ENCODE data around the gene TMEM14B. TPM values are rescaled to one million over a fixed set of nuclear protein-coding genes. Genes with fewer than 3 reads are reported as not detected.

Gene TMEM14B
- total RNA-seq, 4 donors from 2014 or later, result 35.4 to 77.2 (median 66.2) TPM

DNA sequence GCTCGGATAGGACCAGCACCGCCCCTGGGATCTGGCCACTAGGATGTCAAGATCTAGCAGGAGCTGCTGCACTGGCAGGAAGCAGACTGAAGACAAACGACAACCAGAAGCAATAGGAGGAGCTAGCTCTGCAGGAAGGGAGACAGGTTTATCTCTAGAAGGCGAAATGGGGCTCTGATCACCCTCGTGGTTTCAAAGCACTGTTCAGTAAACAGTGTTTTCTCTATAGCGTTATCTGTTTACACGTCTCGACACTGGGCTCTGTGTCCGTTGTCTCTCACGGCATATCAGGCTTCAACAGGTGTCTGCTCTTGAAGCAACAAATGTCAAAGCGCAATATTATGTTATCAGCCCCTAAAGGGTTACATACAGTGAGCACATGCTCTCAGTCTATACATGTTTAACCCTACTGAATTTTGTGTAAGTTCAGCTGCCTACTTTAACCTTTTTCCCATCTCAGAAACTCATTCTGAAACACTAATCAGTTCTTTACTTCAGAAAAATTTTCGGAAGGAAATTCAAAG lies 23.8 kb downstream of the TMEM14B start:
- no peak for DNase-seq (ENCODE audit: extremely low spot score)
- peaks cover 0 to 67% (median 38%) of the 10 kb centered on the region in 4 donors for H3K36me3 ChIP-seq
- WGBS, result 69% methylated on average over 12 of the region's 12 CpGs

DNA sequence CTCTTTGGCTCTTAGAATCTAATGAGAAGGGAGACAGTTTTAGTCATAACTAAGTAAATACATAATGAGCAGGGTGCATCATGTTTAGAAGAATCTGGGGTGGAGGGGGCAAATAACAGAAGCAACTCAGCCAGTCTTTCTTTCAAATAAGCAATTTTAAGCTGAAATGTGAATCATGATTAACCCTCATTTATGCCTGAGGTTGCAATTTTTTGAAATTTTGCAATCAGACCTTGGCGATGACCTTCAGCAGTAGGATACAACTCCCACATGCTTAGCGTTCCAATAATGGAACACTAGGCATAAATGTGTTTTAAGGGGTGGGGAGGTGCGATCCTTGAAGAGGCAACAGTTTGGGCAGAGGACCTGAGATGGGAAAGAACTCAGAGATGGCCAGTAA lies 30.6 kb downstream of the TMEM14B start:
- no peak overlapping the region for H3K4me3 ChIP-seq
- TF ChIP-seq POLR2A (IDR thresholded peaks at IDR 0.05; ENCODE audit: low read depth) (no peak), EP300 (IDR thresholded peaks at IDR 0.05) (no peak), POLR2AphosphoS5 (IDR thresholded peaks at IDR 0.05) (no peak)
- TF ChIP-seq, protein P1, sequence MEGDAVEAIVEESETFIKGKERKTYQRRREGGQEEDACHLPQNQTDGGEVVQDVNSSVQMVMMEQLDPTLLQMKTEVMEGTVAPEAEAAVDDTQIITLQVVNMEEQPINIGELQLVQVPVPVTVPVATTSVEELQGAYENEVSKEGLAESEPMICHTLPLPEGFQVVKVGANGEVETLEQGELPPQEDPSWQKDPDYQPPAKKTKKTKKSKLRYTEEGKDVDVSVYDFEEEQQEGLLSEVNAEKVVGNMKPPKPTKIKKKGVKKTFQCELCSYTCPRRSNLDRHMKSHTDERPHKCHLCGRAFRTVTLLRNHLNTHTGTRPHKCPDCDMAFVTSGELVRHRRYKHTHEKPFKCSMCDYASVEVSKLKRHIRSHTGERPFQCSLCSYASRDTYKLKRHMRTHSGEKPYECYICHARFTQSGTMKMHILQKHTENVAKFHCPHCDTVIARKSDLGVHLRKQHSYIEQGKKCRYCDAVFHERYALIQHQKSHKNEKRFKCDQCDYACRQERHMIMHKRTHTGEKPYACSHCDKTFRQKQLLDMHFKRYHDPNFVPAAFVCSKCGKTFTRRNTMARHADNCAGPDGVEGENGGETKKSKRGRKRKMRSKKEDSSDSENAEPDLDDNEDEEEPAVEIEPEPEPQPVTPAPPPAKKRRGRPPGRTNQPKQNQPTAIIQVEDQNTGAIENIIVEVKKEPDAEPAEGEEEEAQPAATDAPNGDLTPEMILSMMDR (IDR thresholded peaks at IDR 0.05), result no peak
- no peaks in the 10 kb centered on the region for H3K27me3 ChIP-seq
- H3K9me3 ChIP-seq, result no peaks in the 10 kb centered on the region
- peaks cover 0 to 68% (median 21%) of the 10 kb centered on the region in 4 donors for H3K36me3 ChIP-seq
- no peaks in the 10 kb centered on the region for H3K4me1 ChIP-seq
- intact Hi-C loops (cut with DNase I), result no loop called here
- no peak overlapping the region for H3K27ac ChIP-seq (replicated peaks in 1 of 4)
- WGBS, result 95% methylated on average over 3 of the region's 3 CpGs
- DNase-seq (ENCODE audit: extremely low spot score), result no peak

More for the DNA sequence above, 23.8 kb downstream of the TMEM14B start:
- Histone ChIP-seq H3K27me3 (no peaks in the 10 kb centered on the region), H3K4me1 (no peaks in the 10 kb centered on the region), H3K27ac (replicated peaks in 1 of 4) (no peak overlapping the region), H3K9me3 (no peaks in the 10 kb centered on the region), H3K4me3 (no peak overlapping the region)
- intact Hi-C loops (cut with DNase I), result no loop called here
- TF ChIP-seq EP300 (IDR thresholded peaks at IDR 0.05) (no peak), POLR2AphosphoS5 (IDR thresholded peaks at IDR 0.05) (no peak), POLR2A (IDR thresholded peaks at IDR 0.05; ENCODE audit: low read depth) (no peak)
- TF ChIP-seq, protein P1 (IDR thresholded peaks at IDR 0.05), result no peak

DNA sequence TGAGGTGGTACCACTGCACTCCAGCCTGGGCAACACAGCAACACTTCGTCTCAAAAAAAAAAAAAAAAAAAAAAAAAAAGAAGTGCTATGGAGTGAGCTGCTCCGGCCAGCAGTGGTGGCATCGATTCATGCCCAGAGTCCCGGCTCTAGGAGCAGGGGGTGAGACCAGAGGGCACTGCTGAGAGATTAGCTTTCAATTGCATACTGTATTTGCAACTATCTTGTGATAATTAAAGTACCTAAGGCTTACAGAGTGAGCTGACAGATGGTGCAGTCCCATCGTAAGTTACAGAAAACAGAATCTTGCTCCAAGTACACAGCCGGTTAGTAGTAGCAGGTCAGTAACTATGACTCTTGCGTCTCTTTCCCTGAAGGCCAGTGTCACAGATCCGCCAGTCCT lies 31.5 kb downstream of the TMEM14B start:
- H3K27me3 ChIP-seq, result no peaks in the 10 kb centered on the region
- H3K4me1 ChIP-seq, result no peaks in the 10 kb centered on the region
- intact Hi-C loops (cut with DNase I), result no loop called here
- no peak overlapping the region for H3K4me3 ChIP-seq
- DNase-seq (ENCODE audit: extremely low spot score), result no peak
- no peaks in the 10 kb centered on the region for H3K9me3 ChIP-seq
- TF ChIP-seq POLR2A (IDR thresholded peaks at IDR 0.05; ENCODE audit: low read depth), result no peak
- TF ChIP-seq POLR2AphosphoS5 (IDR thresholded peaks at IDR 0.05), result no peak
- TF ChIP-seq, protein P1 (IDR thresholded peaks at IDR 0.05), result no peak
- peaks cover 0 to 69% (median 21%) of the 10 kb centered on the region in 4 donors for H3K36me3 ChIP-seq
- WGBS, result 96% methylated on average over 8 of the region's 8 CpGs
- no peak overlapping the region for H3K27ac ChIP-seq (replicated peaks in 1 of 4)

DNA sequence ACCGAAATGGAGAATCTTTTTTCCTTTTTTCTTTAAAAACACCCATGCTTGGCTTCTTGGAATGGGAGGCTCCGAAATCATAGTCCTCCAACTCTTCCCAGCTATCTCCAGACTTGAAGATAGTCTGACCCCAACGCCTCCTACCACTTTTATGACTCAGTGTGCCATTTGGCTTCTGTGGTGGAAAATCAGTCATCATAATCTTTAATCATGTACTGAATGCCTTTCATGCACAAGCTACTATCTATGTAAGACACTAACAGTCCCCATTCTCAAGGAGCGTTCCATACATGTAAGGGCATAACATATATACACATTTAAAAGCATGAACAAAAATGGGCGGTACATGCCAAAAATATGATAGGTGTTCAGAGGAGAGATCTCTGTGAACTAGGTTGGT lies 44.1 kb downstream of the TMEM14B start:
- no peaks in the 10 kb centered on the region for H3K27me3 ChIP-seq
- peaks cover 0 to 25% (median 0%) of the 10 kb centered on the region in 4 donors for H3K36me3 ChIP-seq
- TF ChIP-seq EP300 (IDR thresholded peaks at IDR 0.05) (no peak), POLR2AphosphoS5 (IDR thresholded peaks at IDR 0.05) (no peak), POLR2A (IDR thresholded peaks at IDR 0.05; ENCODE audit: low read depth) (no peak)
- TF ChIP-seq, protein P1 (IDR thresholded peaks at IDR 0.05), result no peak
- H3K9me3 ChIP-seq, result no peaks in the 10 kb centered on the region
- 91% methylated on average over 5 of the region's 5 CpGs for WGBS
- no peak overlapping the region for H3K4me3 ChIP-seq
- intact Hi-C loops (cut with DNase I), result no loop called here
- H3K27ac ChIP-seq (replicated peaks in 1 of 4), result no peak overlapping the region
- DNase-seq (ENCODE audit: extremely low spot score), result no peak
- H3K4me1 ChIP-seq, result no peaks in the 10 kb centered on the region

DNA sequence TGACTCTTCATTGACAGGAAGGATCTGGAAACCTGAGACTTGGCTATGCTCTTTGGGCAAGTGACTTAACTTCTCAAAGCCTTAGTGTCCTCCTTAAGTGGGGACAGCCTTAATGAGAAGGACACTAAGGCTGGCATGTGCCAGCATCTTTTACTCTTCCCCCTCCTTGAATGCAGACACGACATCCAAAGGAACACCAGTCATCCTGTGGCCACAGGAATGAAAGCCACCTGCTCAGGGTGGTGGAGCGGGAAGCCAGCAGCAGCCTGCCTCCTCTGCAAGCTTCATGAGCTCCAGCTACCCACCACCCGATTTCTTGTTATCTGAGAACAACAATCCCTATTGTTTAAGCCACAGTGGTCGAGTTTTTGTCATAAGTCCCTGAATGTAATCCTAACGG lies 44.5 kb downstream of the TMEM14B start:
- peaks cover 0 to 24% (median 0%) of the 10 kb centered on the region in 4 donors for H3K36me3 ChIP-seq
- H3K4me1 ChIP-seq, result no peaks in the 10 kb centered on the region
- intact Hi-C loops (cut with DNase I), result no loop called here
- 91% methylated on average over 5 of the region's 5 CpGs for WGBS
- no peaks in the 10 kb centered on the region for H3K27me3 ChIP-seq
- H3K4me3 ChIP-seq, result no peak overlapping the region
- DNase-seq (ENCODE audit: extremely low spot score), result no peak
- H3K9me3 ChIP-seq, result no peaks in the 10 kb centered on the region
- TF ChIP-seq POLR2AphosphoS5 (IDR thresholded peaks at IDR 0.05) (no peak), POLR2A (IDR thresholded peaks at IDR 0.05; ENCODE audit: low read depth) (no peak), EP300 (IDR thresholded peaks at IDR 0.05) (no peak)
- TF ChIP-seq, protein P1 (IDR thresholded peaks at IDR 0.05), result no peak
- no peak overlapping the region for H3K27ac ChIP-seq (replicated peaks in 1 of 4)

Measured in esophagus muscularis mucosa (tissue), 4 donors.